D341Med (cell line): ENCODE results near the gene SMC5.
"Not testable (repeated sequence)": the region's sequence is repeated elsewhere in the genome, so short reads cannot be mapped to it uniquely, and the experiment has no call there.

Source experiments
- DNase-seq: peaks from one replicate; pipeline ENCODE4 v3.0.0; 2012; ENCODE audit warnings: low spot score

The SMC5 gene

GRCh38 chr9:70258692-70259511, at the start of gene SMC5:
SMC5 (plus strand) TSS chr9:70258978; CDS start chr9:70259079, 101 bp downstream.
- DNase-seq: peak; percentile 97

GRCh38 chr9:70217029-70217428, 41.7 kb upstream of the SMC5 start:
- no peak for DNase-seq

- DNase-seq: no peak
Observed at GRCh38 chr9:70218767-70219166, 40.0 kb upstream of the SMC5 start.

- no peak for DNase-seq
Observed at GRCh38 chr9:70220216-70220615, 38.6 kb upstream of the SMC5 start.

- DNase-seq: no peak
Observed at GRCh38 chr9:70222354-70222753, 36.4 kb upstream of the SMC5 start.

- DNase-seq: no peak
Observed at GRCh38 chr9:70228118-70228517, 30.7 kb upstream of the SMC5 start.

GRCh38 chr9:70228611-70229010, 30.2 kb upstream of the SMC5 start:
- no peak for DNase-seq

GRCh38 chr9:70229026-70229425, 29.8 kb upstream of the SMC5 start:
- DNase-seq: peak; percentile 51

GRCh38 chr9:70229579-70229978, 29.2 kb upstream of the SMC5 start:
- no peak for DNase-seq

- DNase-seq: no peak
Observed at GRCh38 chr9:70232476-70232875, 26.3 kb upstream of the SMC5 start.

- not testable (repeated sequence) for DNase-seq
Observed at GRCh38 chr9:70234208-70234607, 24.6 kb upstream of the SMC5 start.

- not testable (repeated sequence) for DNase-seq
Observed at GRCh38 chr9:70245952-70246351, 12.8 kb upstream of the SMC5 start.

GRCh38 chr9:70250221-70250620, 8.6 kb upstream of the SMC5 start:
- DNase-seq: no peak

GRCh38 chr9:70255486-70255885, 3.3 kb upstream of the SMC5 start:
- no peak for DNase-seq

GRCh38 chr9:70256123-70256551, 2.6 kb upstream of the SMC5 start:
- no peak for DNase-seq

GRCh38 chr9:70257502-70257901, 1.3 kb upstream of the SMC5 start:
- DNase-seq: no peak

- peak; percentile 45 for DNase-seq
Observed at GRCh38 chr9:70257991-70258691, 637 bp upstream of the SMC5 start.

GRCh38 chr9:70259512-70259802, 679 bp downstream of the SMC5 start:
- DNase-seq: no peak

- DNase-seq: no peak
Observed at GRCh38 chr9:70260007-70260443, 1.2 kb downstream of the SMC5 start.

- no peak for DNase-seq
Observed at GRCh38 chr9:70260606-70261005, 1.8 kb downstream of the SMC5 start.

- no peak for DNase-seq
Observed at GRCh38 chr9:70261131-70261870, 2.5 kb downstream of the SMC5 start.

GRCh38 chr9:70262366-70262765, 3.6 kb downstream of the SMC5 start:
- DNase-seq: no peak

GRCh38 chr9:70262948-70263347, 4.2 kb downstream of the SMC5 start:
- DNase-seq: no peak
